Measurements from ENCODE around the gene PLS3. TPM values are rescaled to one million over a fixed set of nuclear protein-coding genes. Genes with fewer than 3 reads are reported as not detected.

PLS3 gene
- total RNA-seq, 1 experiment from 2014 or later: 147 TPM

DNA sequence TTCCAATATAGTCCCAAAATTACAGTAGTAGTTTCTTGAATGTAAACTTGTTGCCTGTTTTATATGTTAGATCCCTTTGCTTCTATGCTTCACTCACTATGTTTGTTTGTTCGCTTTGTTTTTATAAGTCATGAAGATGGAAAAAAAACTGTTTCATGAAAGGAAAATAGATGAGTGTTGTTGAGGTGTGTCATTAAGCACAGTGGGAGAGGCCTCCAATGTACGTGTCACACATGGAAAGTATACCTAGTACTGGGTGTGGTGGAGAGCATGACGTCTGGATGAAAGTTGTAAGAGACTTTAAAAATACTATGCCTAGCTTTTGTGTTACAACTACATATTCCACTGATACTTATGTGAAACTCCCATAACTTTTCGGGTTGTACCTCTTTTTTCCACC, 28.4 kb downstream of the PLS3 start:
- H3K27me3 Mint-ChIP-seq (ENCODE audit: insufficient read depth, unreplicated experiment): peaks cover 63% of the 10 kb centered on the region
- no TSS peak for BruUV-seq (replicated peaks)
- CTCF ChIA-PET: no interaction called here
- peak; percentile 25 for DNase-seq (ENCODE audit: unreplicated experiment)
- H3K36me3 Mint-ChIP-seq (ENCODE audit: insufficient read depth, unreplicated experiment): no peaks in the 10 kb centered on the region
- H3K4me3 Mint-ChIP-seq (ENCODE audit: unreplicated experiment): no peak overlapping the region
- H3K9me3 Mint-ChIP-seq (ENCODE audit: unreplicated experiment): no peaks in the 10 kb centered on the region
- peaks cover 12% of the 10 kb centered on the region for H3K4me1 Mint-ChIP-seq (ENCODE audit: insufficient read depth, unreplicated experiment)
- TF ChIP-seq, protein P1, sequence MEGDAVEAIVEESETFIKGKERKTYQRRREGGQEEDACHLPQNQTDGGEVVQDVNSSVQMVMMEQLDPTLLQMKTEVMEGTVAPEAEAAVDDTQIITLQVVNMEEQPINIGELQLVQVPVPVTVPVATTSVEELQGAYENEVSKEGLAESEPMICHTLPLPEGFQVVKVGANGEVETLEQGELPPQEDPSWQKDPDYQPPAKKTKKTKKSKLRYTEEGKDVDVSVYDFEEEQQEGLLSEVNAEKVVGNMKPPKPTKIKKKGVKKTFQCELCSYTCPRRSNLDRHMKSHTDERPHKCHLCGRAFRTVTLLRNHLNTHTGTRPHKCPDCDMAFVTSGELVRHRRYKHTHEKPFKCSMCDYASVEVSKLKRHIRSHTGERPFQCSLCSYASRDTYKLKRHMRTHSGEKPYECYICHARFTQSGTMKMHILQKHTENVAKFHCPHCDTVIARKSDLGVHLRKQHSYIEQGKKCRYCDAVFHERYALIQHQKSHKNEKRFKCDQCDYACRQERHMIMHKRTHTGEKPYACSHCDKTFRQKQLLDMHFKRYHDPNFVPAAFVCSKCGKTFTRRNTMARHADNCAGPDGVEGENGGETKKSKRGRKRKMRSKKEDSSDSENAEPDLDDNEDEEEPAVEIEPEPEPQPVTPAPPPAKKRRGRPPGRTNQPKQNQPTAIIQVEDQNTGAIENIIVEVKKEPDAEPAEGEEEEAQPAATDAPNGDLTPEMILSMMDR (IDR thresholded peaks at IDR 0.05; ENCODE audit: unreplicated experiment): no peak
- peak overlapping the region; percentile 85 for H3K27ac Mint-ChIP-seq (ENCODE audit: low read depth, unreplicated experiment)
- POLR2A ChIA-PET: interaction anchor here (1.0 to 8.0 kb wide), 2 partner anchors 26 to 27 kb away, joined by 3 to 160 read pairs; partner anchors contain the start of gene PLS3
- intact Hi-C loops (cut with micrococcal nuclease): no loop called here

GRCh38 chrX:115591420-115591819, 30.4 kb downstream of the PLS3 start:
- H3K36me3 Mint-ChIP-seq (ENCODE audit: insufficient read depth, unreplicated experiment): peaks cover 8% of the 10 kb centered on the region
- no peaks in the 10 kb centered on the region for H3K9me3 Mint-ChIP-seq (ENCODE audit: unreplicated experiment)
- H3K27me3 Mint-ChIP-seq (ENCODE audit: insufficient read depth, unreplicated experiment): peaks cover 77% of the 10 kb centered on the region
- TF ChIP-seq, protein P1 (IDR thresholded peaks at IDR 0.05; ENCODE audit: unreplicated experiment): no peak
- H3K4me3 Mint-ChIP-seq (ENCODE audit: unreplicated experiment): peak overlapping the region; percentile 19
- H3K4me1 Mint-ChIP-seq (ENCODE audit: insufficient read depth, unreplicated experiment): peaks cover 12% of the 10 kb centered on the region
- ChIA-PET POLR2A (interaction anchor here (0.7 to 8.0 kb wide), 8 partner anchors 8 to 249 kb away, joined by 3 to 160 read pairs (median 8); partner anchors contain the start of gene PLS3), CTCF (interaction anchor here (0.9 kb wide), 1 partner anchor 19 kb away, joined by 4 read pairs; no protein-coding TSS in a partner anchor)
- H3K27ac Mint-ChIP-seq (ENCODE audit: low read depth, unreplicated experiment): peak overlapping the region; percentile 87
- BruUV-seq (replicated peaks): no TSS peak
- no peak for DNase-seq (ENCODE audit: unreplicated experiment)
- intact Hi-C loops (cut with micrococcal nuclease): no loop called here

GRCh38 chrX:115591856-115592842, 31.2 kb downstream of the PLS3 start:
- CTCF ChIA-PET: interaction anchor here (0.6 to 0.9 kb wide), 2 partner anchors 18 to 98 kb away, joined by 3 to 4 read pairs; no protein-coding TSS in a partner anchor
- no TSS peak for BruUV-seq (replicated peaks)
- intact Hi-C loops (cut with micrococcal nuclease): no loop called here
- Mint-ChIP-seq H3K27me3 (ENCODE audit: insufficient read depth, unreplicated experiment) (peaks cover 83% of the 10 kb centered on the region), H3K27ac (ENCODE audit: low read depth, unreplicated experiment) (peak overlapping the region; percentile 87), H3K36me3 (ENCODE audit: insufficient read depth, unreplicated experiment) (peaks cover 11% of the 10 kb centered on the region), H3K4me3 (ENCODE audit: unreplicated experiment) (peak overlapping the region; percentile 72), H3K9me3 (ENCODE audit: unreplicated experiment) (no peaks in the 10 kb centered on the region), H3K4me1 (ENCODE audit: insufficient read depth, unreplicated experiment) (peaks cover 12% of the 10 kb centered on the region)
- DNase-seq (ENCODE audit: unreplicated experiment): peak; percentile 37
- TF ChIP-seq, protein P1 (IDR thresholded peaks at IDR 0.05; ENCODE audit: unreplicated experiment): no peak
- POLR2A ChIA-PET: interaction anchor here (0.7 to 8.0 kb wide), 10 partner anchors 9 to 250 kb away, joined by 3 to 160 read pairs (median 4); partner anchors contain the start of gene PLS3
